ENCODE results near the gene COL24A1. TPM values are rescaled to one million over a fixed set of nuclear protein-coding genes. Genes with fewer than 3 reads are reported as not detected.

The COL24A1 gene
- total and polyA plus RNA-seq, 2 of the 13 experiments (the other 11 are each of a cell fraction or from before 2014, with no cell fraction given) = 0.04 to 0.13 TPM

- TF ChIP-seq AFF4 (CRISPR knock-in tag; IDR thresholded peaks at IDR 0.05) (no peak), RBFOX2 (IDR thresholded peaks at IDR 0.05; ENCODE audit: low read depth, low read length) (no peak), SMARCC2 (IDR thresholded peaks at IDR 0.05) (no peak), ZNF619 (CRISPR knock-in tag; IDR thresholded peaks at IDR 0.05) (no peak), GATAD1 (CRISPR knock-in tag; IDR thresholded peaks at IDR 0.05) (no peak), PAX8 (CRISPR knock-in tag; IDR thresholded peaks at IDR 0.05; ENCODE audit: borderline replicate concordance) (no peak), SAFB2 (CRISPR knock-in tag; IDR thresholded peaks at IDR 0.05; ENCODE audit: borderline replicate concordance, low read depth) (no peak), ZNF33A (CRISPR knock-in tag; IDR thresholded peaks at IDR 0.05; ENCODE audit: borderline replicate concordance) (no peak)
These were observed 586 bp downstream of the COL24A1 start (continued) for GRCh38 chr1:86155807-86156565.
